Measurements from ENCODE around the gene MYO5B.

DNA sequence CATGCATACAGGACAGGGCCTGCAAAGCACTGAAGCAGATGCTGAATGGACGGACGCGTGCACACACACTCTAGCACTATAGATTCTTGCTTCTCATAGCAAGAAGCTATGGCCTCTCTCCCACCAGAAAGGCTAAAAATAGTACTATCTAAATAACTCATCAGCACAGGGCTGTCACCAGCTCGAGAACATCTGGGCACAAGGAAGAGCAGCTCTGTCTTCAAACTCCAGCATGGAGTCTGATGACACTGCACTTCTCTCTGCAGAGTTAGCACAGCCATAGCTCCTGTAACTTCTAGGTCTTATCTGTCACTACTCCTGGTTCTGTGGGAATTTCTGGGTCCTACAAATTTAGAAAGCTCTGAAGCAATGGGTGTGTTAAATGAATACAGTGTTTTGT is 123.5 kb downstream of the MYO5B start:
- TF ChIP-seq POLR2A (IDR thresholded peaks at IDR 0.05): no peak
- TF ChIP-seq, protein P1, sequence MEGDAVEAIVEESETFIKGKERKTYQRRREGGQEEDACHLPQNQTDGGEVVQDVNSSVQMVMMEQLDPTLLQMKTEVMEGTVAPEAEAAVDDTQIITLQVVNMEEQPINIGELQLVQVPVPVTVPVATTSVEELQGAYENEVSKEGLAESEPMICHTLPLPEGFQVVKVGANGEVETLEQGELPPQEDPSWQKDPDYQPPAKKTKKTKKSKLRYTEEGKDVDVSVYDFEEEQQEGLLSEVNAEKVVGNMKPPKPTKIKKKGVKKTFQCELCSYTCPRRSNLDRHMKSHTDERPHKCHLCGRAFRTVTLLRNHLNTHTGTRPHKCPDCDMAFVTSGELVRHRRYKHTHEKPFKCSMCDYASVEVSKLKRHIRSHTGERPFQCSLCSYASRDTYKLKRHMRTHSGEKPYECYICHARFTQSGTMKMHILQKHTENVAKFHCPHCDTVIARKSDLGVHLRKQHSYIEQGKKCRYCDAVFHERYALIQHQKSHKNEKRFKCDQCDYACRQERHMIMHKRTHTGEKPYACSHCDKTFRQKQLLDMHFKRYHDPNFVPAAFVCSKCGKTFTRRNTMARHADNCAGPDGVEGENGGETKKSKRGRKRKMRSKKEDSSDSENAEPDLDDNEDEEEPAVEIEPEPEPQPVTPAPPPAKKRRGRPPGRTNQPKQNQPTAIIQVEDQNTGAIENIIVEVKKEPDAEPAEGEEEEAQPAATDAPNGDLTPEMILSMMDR (IDR thresholded peaks at IDR 0.05): no peak
